HK-2 (cell line): ENCODE results near the gene AP3D1.
A peak's percentile ranks its signal among the peaks of the same experiment; 100 is the strongest.
"Not testable (repeated sequence)": the region's sequence is repeated elsewhere in the genome, so short reads cannot be mapped to it uniquely, and the experiment has no call there.

Experiments
- DNase-seq: peaks from one replicate; pipeline ENCODE4 v3.0.0-alpha.2; 2018; ENCODE audit not compliant: unreplicated experiment

Gene AP3D1

GRCh38 chr19:2151339-2152229 lies at the start of gene AP3D1:
Gene AP3D1 (minus strand): TSS chr19:2151566. CDS start chr19:2151334, 232 bp downstream.
- peak; percentile 100 for DNase-seq

- DNase-seq: not testable (repeated sequence)
These were observed 49.4 kb upstream of the AP3D1 start for GRCh38 chr19:2200624-2201294.

- DNase-seq: no peak
These were observed 48.7 kb upstream of the AP3D1 start for GRCh38 chr19:2199861-2200623.

GRCh38 chr19:2199215-2199614 lies 47.8 kb upstream of the AP3D1 start:
- DNase-seq: no peak

GRCh38 chr19:2198317-2198716 lies 47.0 kb upstream of the AP3D1 start:
- DNase-seq: no peak

- DNase-seq: no peak
These were observed 45.9 kb upstream of the AP3D1 start for GRCh38 chr19:2197270-2197669.

GRCh38 chr19:2195914-2196313 lies 44.5 kb upstream of the AP3D1 start:
- no peak for DNase-seq

- DNase-seq: no peak
These were observed 44.0 kb upstream of the AP3D1 start for GRCh38 chr19:2195361-2195760.

GRCh38 chr19:2194513-2195078 lies 43.2 kb upstream of the AP3D1 start:
- no peak for DNase-seq

GRCh38 chr19:2193807-2194206 lies 42.4 kb upstream of the AP3D1 start:
- DNase-seq: no peak

- no peak for DNase-seq
These were observed 41.5 kb upstream of the AP3D1 start for GRCh38 chr19:2192862-2193261.

GRCh38 chr19:2191456-2192310 lies 40.3 kb upstream of the AP3D1 start:
- DNase-seq: no peak

GRCh38 chr19:2190848-2191455 lies 39.6 kb upstream of the AP3D1 start:
- no peak for DNase-seq

- no peak for DNase-seq
These were observed 38.5 kb upstream of the AP3D1 start for GRCh38 chr19:2189880-2190279.

- no peak for DNase-seq
These were observed 37.5 kb upstream of the AP3D1 start for GRCh38 chr19:2188708-2189385.

- DNase-seq: no peak
These were observed 35.8 kb upstream of the AP3D1 start for GRCh38 chr19:2187159-2187558.

GRCh38 chr19:2186071-2186846 lies 34.9 kb upstream of the AP3D1 start:
- no peak for DNase-seq

- DNase-seq: no peak
These were observed 34.3 kb upstream of the AP3D1 start for GRCh38 chr19:2185734-2186070.

- DNase-seq: no peak
These were observed 33.1 kb upstream of the AP3D1 start for GRCh38 chr19:2184422-2184975.
